OCI-LY7 (cell line): Measurements from ENCODE around the gene NOP56. TPM values are rescaled to one million over a fixed set of nuclear protein-coding genes. Genes with fewer than 3 reads are reported as not detected.

Source experiments
- BruUV-seq: library from RNA; stranded (reverse); fragments of 400-500 nt; replicated peaks from 2 replicates; lab custom pipeline; 2021; lab: Mats Ljungman, UMichigan
- CTCF ChIA-PET: fragments of 300-600 bp; sonication (Branson Sonifier 250); formaldehyde crosslinking; loops from one replicate; lab custom pipeline; 2022; ENCODE audit warnings: antibody characterized with exemption; ENCODE audit not compliant: unreplicated experiment; lab: Charles Lee
- POLR2A ChIA-PET: fragments of 300-600 bp; sonication (Branson Sonifier 250); formaldehyde crosslinking; loops from one replicate; lab custom pipeline; 2022; ENCODE audit warnings: antibody characterized with exemption; lab: Charles Lee
- DNase-seq: peaks from one replicate; pipeline ENCODE4 v3.0.0-alpha.2; 2015; ENCODE audit warnings: low spot score
- H2AFZ ChIP-seq: fragments of 200-600 bp; sonication (generic), shearing (Covaris generic); 2 replicates; pipeline ENCODE4 v1.6.1; 2014; ENCODE audit warnings: mild to moderate bottlenecking, antibody characterized with exemption, low read length, moderate library complexity
- H3K27ac ChIP-seq: fragments of 200-600 bp; sonication (generic); 2 replicates; pipeline ENCODE4 v1.5.1; 2014; ENCODE audit warnings: mixed run types, low read depth, mild to moderate bottlenecking, moderate library complexity, low read length, inconsistent platforms; ENCODE audit not compliant: poor library complexity, severe bottlenecking
- H3K36me3 ChIP-seq: fragments of 200-600 bp; sonication (generic); 2 replicates; pipeline ENCODE4 v1.6.1; 2014; ENCODE audit warnings: mild to moderate bottlenecking, antibody characterized with exemption, low read length, moderate library complexity, mixed read lengths; ENCODE audit not compliant: insufficient read depth
- H3K4me1 ChIP-seq: fragments of 200-600 bp; sonication (generic); 2 replicates; pipeline ENCODE4 v1.5.1; 2014; ENCODE audit warnings: mild to moderate bottlenecking, low read length; ENCODE audit not compliant: insufficient read depth, poor library complexity, severe bottlenecking
- H3K4me2 ChIP-seq: fragments of 200-600 bp; sonication (generic); 2 replicates; pipeline ENCODE4 v1.6.1; 2014; ENCODE audit warnings: mild to moderate bottlenecking, low read length
- H3K4me3 ChIP-seq: fragments of 200-600 bp; sonication (generic); 2 replicates; pipeline ENCODE4 v1.5.1; 2014; ENCODE audit warnings: mild to moderate bottlenecking, low read depth, low read length; ENCODE audit not compliant: poor library complexity, severe bottlenecking
- H3K79me2 ChIP-seq: fragments of 200-600 bp; sonication (generic); 2 replicates; pipeline ENCODE4 v1.6.1; 2016; ENCODE audit warnings: low read depth, mild to moderate bottlenecking, low read length, moderate library complexity, mixed read lengths; ENCODE audit not compliant: insufficient read depth
- H3K9me2 ChIP-seq: fragments of 200-600 bp; sonication (generic); 2 replicates; pipeline ENCODE4 v1.6.1; 2016; ENCODE audit warnings: mild to moderate bottlenecking, low read length, mixed read lengths; ENCODE audit not compliant: insufficient read depth
- H3K9me3 ChIP-seq: fragments of 200-600 bp; sonication (generic); 2 replicates; pipeline ENCODE4 v1.6.1; 2014; ENCODE audit warnings: mild to moderate bottlenecking, mixed run types, low read length, mixed read lengths
- H4K20me1 ChIP-seq: fragments of 200-600 bp; sonication (generic); 2 replicates; pipeline ENCODE4 v1.6.1; 2014; ENCODE audit warnings: mild to moderate bottlenecking, antibody characterized with exemption, low read length, moderate library complexity, mixed read lengths; ENCODE audit not compliant: insufficient read depth
- EZH2phosphoT487 ChIP-seq: fragments of 200-600 bp; sonication (generic); IDR thresholded peaks from 2 replicates; pipeline ENCODE4 v1.6.1; 2018; ENCODE audit warnings: low read depth, borderline replicate concordance, mild to moderate bottlenecking, mixed run types, antibody characterized with exemption, low read length, moderate library complexity, mixed read lengths
- intact Hi-C: fragments of 100-400 bp; cut with micrococcal nuclease; formaldehyde crosslinking; loops from one replicate; pipeline ENCODE4 v1.10.0; 2022; ENCODE audit not compliant: unreplicated experiment
- total RNA-seq, 2 experiments: library from RNA; depleted of rRNA in 1 of 2; stranded (reverse); fragments of >200 nt in 1 of 2; shearing (Covaris generic) in 1 of 2; gene quantifications; 2 replicates each; pipeline ENCODE4 v1.2.3, GENCODE V29; 2014 to 2022
- TF ChIP-seq, protein P1 (sequence below): fragments of 200-600 bp; sonication (generic); conservative IDR thresholded peaks from 2 replicates; pipeline ENCODE4 v1.5.1; 2014; ENCODE audit warnings: mild to moderate bottlenecking, antibody characterized with exemption, low read length, moderate library complexity, mixed read lengths

The NOP56 gene
- total RNA-seq, 2 experiments from 2014 or later = 544 to 580 TPM

- Histone ChIP-seq H3K4me2 (no peak overlapping the region), H2AFZ (no peak overlapping the region), H3K4me1 (no peaks in the 10 kb centered on the region), H3K27ac (no peak overlapping the region), H3K4me3 (no peak overlapping the region), H3K9me3 (no peaks in the 10 kb centered on the region), H3K9me2 (no peaks in the 10 kb centered on the region), H4K20me1 (no peaks in the 10 kb centered on the region), H3K79me2 (no peaks in the 10 kb centered on the region), H3K36me3 (no peaks in the 10 kb centered on the region)
- ChIA-PET POLR2A (interaction anchor here (0.7 kb wide), 1 partner anchor 512 kb away, joined by 5 read pairs; no protein-coding TSS in a partner anchor), CTCF (no interaction called here)
- TF ChIP-seq, protein P1, sequence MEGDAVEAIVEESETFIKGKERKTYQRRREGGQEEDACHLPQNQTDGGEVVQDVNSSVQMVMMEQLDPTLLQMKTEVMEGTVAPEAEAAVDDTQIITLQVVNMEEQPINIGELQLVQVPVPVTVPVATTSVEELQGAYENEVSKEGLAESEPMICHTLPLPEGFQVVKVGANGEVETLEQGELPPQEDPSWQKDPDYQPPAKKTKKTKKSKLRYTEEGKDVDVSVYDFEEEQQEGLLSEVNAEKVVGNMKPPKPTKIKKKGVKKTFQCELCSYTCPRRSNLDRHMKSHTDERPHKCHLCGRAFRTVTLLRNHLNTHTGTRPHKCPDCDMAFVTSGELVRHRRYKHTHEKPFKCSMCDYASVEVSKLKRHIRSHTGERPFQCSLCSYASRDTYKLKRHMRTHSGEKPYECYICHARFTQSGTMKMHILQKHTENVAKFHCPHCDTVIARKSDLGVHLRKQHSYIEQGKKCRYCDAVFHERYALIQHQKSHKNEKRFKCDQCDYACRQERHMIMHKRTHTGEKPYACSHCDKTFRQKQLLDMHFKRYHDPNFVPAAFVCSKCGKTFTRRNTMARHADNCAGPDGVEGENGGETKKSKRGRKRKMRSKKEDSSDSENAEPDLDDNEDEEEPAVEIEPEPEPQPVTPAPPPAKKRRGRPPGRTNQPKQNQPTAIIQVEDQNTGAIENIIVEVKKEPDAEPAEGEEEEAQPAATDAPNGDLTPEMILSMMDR = no peak
- no peak for DNase-seq
- no TSS peak for BruUV-seq
- intact Hi-C loops = no loop called here
These were observed 51.5 kb downstream of the NOP56 start for GRCh38 chr20:2703716-2704475.

GRCh38 chr20:2705931-2706645 lies 53.7 kb downstream of the NOP56 start:
- Histone ChIP-seq H2AFZ (no peak overlapping the region), H3K9me3 (no peaks in the 10 kb centered on the region), H3K9me2 (no peaks in the 10 kb centered on the region), H3K4me1 (no peaks in the 10 kb centered on the region), H3K79me2 (no peaks in the 10 kb centered on the region), H3K4me2 (no peak overlapping the region), H3K4me3 (no peak overlapping the region), H3K27ac (no peak overlapping the region), H4K20me1 (no peaks in the 10 kb centered on the region), H3K36me3 (no peaks in the 10 kb centered on the region)
- intact Hi-C loops = no loop called here
- ChIA-PET POLR2A (no interaction called here), CTCF (no interaction called here)
- no peak for DNase-seq
- BruUV-seq = no TSS peak
- TF ChIP-seq, protein P1 = no peak
- TF ChIP-seq EZH2phosphoT487 = no peak
